ENCODE measurements around the gene ZNF619.

DNA sequence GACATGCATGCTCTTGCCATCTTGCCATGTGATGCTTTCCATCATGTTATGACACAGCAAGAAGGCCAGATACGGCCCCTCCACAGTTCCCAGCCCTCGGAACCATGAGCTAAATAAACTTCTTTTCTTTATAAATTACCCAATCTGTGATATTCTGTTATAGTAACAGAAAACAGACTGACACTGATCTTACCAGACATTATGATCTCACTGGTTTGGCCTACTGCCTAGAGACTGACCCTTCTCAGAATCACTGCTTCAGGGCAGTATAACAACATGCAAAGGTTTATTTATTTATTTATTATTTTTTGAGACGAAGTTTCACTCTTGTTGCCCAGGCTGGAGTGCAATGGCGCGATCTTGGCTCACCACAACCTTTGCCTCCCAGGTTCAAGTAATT, 14.0 kb downstream of the ZNF619 start:
- TF ChIP-seq POLR2AphosphoS5 (IDR thresholded peaks at IDR 0.05; ENCODE audit: low read depth) (no peak), REST (IDR thresholded peaks at IDR 0.05; ENCODE audit: insufficient replicate concordance, low read depth) (no peak)
- TF ChIP-seq, protein P1, sequence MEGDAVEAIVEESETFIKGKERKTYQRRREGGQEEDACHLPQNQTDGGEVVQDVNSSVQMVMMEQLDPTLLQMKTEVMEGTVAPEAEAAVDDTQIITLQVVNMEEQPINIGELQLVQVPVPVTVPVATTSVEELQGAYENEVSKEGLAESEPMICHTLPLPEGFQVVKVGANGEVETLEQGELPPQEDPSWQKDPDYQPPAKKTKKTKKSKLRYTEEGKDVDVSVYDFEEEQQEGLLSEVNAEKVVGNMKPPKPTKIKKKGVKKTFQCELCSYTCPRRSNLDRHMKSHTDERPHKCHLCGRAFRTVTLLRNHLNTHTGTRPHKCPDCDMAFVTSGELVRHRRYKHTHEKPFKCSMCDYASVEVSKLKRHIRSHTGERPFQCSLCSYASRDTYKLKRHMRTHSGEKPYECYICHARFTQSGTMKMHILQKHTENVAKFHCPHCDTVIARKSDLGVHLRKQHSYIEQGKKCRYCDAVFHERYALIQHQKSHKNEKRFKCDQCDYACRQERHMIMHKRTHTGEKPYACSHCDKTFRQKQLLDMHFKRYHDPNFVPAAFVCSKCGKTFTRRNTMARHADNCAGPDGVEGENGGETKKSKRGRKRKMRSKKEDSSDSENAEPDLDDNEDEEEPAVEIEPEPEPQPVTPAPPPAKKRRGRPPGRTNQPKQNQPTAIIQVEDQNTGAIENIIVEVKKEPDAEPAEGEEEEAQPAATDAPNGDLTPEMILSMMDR (IDR thresholded peaks at IDR 0.05; ENCODE audit: insufficient read depth, low read length), result no peak

Measured in HL-60 (cell line).